HG02943 (cell line): ENCODE results near the gene ARL11.

ENCODE experiments used
- ATAC-seq: cut with Tn5 transposase; IDR thresholded peaks from one replicate; pipeline ENCODE4 v1.9.1; 2021; ENCODE audit warnings: mild to moderate bottlenecking, low read depth, moderate library complexity; ENCODE audit not compliant: unreplicated experiment

ARL11 gene

GRCh38 chr13:49645451-49645850 is 17.1 kb downstream of the ARL11 start:
- no peak for ATAC-seq

DNA sequence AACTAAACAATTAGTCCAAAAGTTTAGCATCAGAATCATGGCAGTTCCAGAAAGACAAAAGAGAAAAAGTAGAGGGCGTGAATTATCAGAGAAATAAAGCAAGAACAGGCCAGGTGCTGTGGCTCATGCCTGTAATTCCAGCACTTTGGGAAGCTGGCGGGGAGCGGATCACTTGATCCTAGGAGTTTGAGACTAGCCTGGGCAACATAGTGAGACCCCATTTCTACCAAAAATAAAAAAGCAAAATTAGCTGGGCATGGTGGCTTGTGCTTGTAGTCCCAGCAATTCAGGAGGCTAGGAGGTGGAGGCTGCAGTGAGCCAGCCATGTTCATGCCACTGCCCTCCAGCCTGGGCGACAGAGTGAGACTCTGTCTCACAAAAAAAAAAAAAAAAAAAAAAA is 18.4 kb downstream of the ARL11 start:
- no peak for ATAC-seq

GRCh38 chr13:49649244-49649962 is 21.1 kb downstream of the ARL11 start:
- no peak for ATAC-seq

DNA sequence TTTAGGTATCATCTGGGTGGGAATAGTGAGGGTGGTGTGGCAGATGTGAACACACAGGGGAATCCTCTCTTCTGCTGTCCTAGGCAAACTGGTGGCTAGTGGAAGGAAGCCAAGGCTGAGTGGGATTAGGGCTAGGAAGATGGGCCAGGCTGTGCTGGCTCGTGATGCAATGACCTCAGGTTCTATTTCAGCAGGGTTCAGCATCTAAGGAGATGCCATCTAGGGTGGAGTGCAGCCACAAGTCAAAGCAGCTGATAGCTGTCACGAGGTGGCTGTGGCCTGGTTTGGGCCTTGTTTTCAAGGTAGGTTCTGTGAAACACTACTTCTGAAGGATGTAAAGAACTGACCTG is 21.6 kb downstream of the ARL11 start:
- no peak for ATAC-seq

- ATAC-seq = no peak
Measured at GRCh38 chr13:49651570-49652354, 23.5 kb downstream of the ARL11 start.

DNA sequence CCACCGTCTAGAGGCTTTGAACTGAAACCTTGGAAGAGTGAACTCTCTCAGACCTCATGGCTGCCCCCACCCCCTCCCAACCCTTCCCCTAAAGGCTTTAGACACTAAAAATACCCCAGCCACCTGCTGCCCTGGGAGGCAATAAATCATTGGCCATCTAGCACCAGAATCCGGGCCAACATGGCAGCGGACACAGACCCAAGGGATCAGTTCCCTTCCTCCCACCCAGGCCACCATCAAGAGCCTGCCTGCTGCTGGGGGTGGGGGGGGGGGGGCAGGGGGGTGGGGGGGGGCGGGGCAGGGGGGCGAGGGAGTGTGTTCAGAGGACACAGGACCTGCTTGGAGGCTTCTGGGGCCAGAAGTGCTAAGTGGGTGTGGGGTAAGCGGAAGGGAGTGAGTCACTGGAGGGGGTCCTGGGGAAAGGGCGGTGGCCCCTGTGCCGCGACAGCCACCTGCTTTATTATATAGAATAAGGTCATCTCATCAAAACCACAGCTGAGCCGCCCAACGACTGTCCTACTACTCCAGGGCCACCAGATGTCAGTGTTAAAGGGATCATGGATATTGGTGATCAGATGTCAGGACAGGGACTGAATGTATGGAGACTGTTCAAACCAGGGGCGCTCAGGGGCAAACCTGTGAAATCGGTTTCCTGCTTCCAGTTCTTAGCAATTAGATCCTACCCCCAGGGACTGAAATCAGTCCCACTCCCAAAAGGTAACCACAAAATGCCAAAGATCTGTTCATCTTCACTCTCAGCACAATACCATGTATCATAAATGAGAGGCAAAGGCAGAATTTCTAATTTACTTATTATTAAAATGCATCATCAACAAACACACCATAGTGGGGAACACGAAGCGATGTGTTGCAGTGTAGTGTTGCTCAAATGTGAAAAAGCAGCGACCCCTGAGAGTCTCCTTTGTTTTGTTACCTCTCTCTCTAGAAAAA is 24.3 kb downstream of the ARL11 start:
- ATAC-seq = no peak

GRCh38 chr13:49653478-49653877 is 25.2 kb downstream of the ARL11 start:
- ATAC-seq = no peak

DNA sequence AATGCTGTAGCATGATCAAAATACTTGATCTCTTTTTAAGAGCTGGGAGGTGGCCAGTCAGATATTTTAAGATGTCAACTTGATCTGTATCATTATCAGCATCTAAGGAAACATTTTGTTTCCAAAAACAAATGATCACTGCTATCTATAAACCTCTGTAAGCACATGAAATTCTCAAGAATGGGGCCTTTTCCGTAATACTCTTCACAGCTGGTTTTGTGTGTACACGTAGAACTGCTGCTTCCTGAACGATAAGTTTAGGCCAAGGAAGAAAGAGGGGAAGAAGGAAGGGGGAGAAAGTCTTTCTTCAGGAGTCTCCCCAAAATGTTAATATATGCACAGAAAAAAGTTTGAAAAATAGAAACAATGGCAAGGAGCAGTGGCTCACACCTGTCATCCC is 25.7 kb downstream of the ARL11 start:
- no peak for ATAC-seq

DNA sequence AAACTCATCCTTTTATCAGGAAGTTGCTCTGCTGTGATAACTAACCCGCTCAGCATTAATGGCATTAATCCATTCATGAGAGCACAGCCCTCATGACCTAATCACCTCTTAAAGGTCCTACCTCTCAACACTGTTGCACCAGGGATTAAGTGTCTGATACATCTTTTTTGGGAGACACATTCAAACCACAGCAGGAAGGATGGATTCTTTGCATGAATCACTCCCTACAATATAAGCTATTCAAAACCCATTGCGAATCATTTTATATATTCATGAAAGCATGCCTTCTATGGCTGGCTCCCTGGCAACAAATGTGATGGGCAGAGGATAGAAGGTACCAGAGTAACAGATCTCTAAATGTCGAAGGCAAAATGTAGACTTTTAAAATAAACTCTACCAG is 27.6 kb downstream of the ARL11 start:
- ATAC-seq = no peak

GRCh38 chr13:49657241-49657641 is 28.9 kb downstream of the ARL11 start:
- no peak for ATAC-seq

DNA sequence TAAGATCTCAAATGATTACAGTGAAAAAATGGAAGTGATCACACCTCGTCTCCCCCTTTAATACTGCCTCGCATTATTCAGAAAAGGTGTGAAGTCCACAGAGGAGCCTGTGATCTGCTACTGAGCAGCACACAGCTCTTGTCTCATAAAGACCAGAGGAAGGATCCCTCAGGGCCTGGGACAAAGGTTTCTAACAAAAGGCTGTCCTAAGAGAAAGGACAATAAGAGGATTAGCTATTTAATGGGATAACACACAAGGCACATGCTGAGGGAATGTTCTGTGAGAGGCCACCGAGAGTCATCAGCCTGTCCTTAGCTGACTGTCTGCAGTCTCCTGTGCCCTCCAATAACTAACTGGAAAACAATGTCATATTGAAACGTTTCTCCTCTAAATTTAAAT is 36.3 kb downstream of the ARL11 start:
- ATAC-seq = no peak

DNA sequence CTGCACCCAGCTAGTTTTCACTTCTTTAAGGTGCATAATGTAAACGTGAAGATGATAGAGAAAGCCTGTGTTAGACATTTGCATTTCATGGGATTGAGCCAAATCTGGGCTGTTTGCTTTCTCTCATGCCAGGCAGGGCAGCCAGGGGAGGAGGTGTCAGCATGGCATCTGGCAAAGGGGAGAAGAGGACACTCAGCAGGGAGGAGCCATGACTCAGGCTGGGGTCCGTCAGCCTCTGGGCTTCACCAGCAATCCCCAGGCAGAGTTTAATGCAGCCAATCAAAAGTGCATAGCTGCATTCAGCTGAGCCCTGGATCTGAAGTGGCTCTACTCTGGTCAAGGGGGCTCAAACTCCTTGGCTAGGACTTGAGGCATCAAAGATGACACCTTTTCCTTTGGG is 39.5 kb downstream of the ARL11 start:
- no peak for ATAC-seq

- no peak for ATAC-seq
Measured at GRCh38 chr13:49669735-49670309, 41.5 kb downstream of the ARL11 start.

DNA sequence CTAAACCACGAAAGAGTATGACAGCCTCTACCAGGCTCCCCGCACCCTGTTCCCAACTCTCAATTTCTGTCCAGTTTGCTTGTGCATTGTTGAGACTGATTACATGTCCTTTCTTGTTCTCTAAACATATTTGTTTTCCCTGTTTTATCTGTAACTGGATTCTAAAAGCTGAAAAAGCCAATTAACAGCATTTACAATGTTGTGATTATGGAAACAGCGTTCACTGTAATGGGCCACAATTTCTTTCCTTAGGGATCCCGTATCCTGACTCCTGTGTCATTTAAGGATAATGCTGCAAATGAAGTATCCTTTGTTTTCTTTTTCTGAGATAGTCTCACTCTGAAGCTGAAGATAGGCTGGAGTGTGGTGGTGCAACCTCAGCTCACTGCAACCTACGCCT is 42.5 kb downstream of the ARL11 start:
- ATAC-seq = no peak

DNA sequence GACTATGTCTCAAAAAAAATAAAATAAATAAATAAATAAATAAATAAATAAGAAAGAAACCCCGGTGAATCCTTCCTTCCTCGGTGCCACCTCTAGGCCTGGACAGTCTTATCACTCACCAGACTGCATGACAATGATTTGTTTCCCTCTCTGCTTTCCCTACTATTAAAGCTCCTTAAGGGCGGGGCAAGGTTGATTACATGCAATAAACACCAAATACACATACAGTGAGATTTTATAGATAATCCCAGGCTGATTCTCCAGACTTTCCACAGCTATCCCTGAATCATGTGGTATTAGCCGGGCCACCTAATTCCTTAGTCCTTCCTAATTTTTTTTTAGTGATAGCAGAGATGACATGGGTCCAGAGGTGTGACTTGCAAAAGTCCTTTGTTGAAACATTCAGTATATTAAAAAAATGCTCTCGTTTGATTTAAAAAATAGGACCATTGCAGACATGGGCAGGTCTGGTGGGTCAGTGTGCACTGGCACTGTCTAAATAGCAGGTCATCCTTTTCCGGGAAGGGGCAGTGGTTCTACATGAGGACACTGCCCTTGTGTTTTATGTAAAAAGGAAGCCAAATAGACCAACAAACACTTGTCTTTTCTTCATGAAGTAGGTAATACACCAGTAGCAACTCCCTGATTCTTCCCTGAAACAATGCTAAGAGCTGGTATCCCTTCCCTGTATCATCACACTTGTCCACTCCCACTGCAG is 48.4 kb downstream of the ARL11 start:
- ATAC-seq = no peak

DNA sequence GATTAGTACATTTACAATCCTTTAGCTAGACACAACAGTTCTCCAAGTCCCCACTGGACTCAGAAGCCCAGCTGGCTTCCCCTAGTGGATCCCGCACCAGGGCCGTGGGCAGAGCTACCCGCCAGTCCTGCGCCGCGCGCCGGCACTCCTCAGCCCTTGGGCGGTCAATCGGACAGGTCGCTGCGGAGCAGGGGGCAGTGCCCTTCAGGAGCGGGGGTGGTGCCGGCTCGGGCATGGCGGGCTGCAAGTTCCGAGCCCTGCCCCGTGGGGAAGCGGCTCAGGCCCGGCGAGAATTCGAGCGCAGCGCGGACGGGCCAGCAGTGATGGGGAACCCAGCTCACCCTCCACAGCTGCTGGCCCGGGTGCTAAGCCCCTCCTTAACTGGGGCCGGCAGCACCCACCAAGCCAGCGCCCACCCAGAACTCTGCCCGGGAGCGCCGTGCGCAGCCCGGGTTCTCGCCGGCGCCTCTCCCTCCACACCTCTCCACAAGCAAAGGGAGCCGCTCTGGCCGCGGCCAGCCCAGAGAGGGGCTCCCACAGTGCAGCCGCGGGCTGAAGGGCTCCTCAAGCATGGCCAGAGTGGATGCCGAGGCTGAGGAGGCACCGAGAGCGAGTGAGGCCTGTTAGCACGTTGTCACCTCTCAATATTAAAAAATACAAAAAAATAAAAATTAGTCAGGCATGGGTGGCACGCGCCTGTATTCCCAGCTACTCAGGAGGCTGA is 50.0 kb downstream of the ARL11 start:
- no peak for ATAC-seq

- no peak for ATAC-seq
Measured at GRCh38 chr13:49679246-49679645, 50.9 kb downstream of the ARL11 start.

GRCh38 chr13:49681842-49682435 is 53.6 kb downstream of the ARL11 start:
- no peak for ATAC-seq
